OCI-LY7 (cell line): Measurements from ENCODE around the gene TECPR2. TPM values are rescaled to one million over a fixed set of nuclear protein-coding genes. Genes with fewer than 3 reads are reported as not detected.

ENCODE experiments used
- BruUV-seq: library from RNA; stranded (reverse); fragments of 400-500 nt; replicated peaks from 2 replicates; lab custom pipeline; 2021; lab: Mats Ljungman, UMichigan
- CTCF ChIA-PET: fragments of 300-600 bp; sonication (Branson Sonifier 250); formaldehyde crosslinking; loops from one replicate; lab custom pipeline; 2022; ENCODE audit warnings: antibody characterized with exemption; ENCODE audit not compliant: unreplicated experiment; lab: Charles Lee
- POLR2A ChIA-PET: fragments of 300-600 bp; sonication (Branson Sonifier 250); formaldehyde crosslinking; loops from one replicate; lab custom pipeline; 2022; ENCODE audit warnings: antibody characterized with exemption; lab: Charles Lee
- DNase-seq: peaks from one replicate; pipeline ENCODE4 v3.0.0-alpha.2; 2015; ENCODE audit warnings: low spot score
- H2AFZ ChIP-seq: fragments of 200-600 bp; sonication (generic), shearing (Covaris generic); 2 replicates; pipeline ENCODE4 v1.6.1; 2014; ENCODE audit warnings: mild to moderate bottlenecking, antibody characterized with exemption, low read length, moderate library complexity
- H3K27ac ChIP-seq: fragments of 200-600 bp; sonication (generic); 2 replicates; pipeline ENCODE4 v1.5.1; 2014; ENCODE audit warnings: mixed run types, low read depth, mild to moderate bottlenecking, moderate library complexity, low read length, inconsistent platforms; ENCODE audit not compliant: poor library complexity, severe bottlenecking
- H3K36me3 ChIP-seq: fragments of 200-600 bp; sonication (generic); 2 replicates; pipeline ENCODE4 v1.6.1; 2014; ENCODE audit warnings: mild to moderate bottlenecking, antibody characterized with exemption, low read length, moderate library complexity, mixed read lengths; ENCODE audit not compliant: insufficient read depth
- H3K4me1 ChIP-seq: fragments of 200-600 bp; sonication (generic); 2 replicates; pipeline ENCODE4 v1.5.1; 2014; ENCODE audit warnings: mild to moderate bottlenecking, low read length; ENCODE audit not compliant: insufficient read depth, poor library complexity, severe bottlenecking
- H3K4me2 ChIP-seq: fragments of 200-600 bp; sonication (generic); 2 replicates; pipeline ENCODE4 v1.6.1; 2014; ENCODE audit warnings: mild to moderate bottlenecking, low read length
- H3K4me3 ChIP-seq: fragments of 200-600 bp; sonication (generic); 2 replicates; pipeline ENCODE4 v1.5.1; 2014; ENCODE audit warnings: mild to moderate bottlenecking, low read depth, low read length; ENCODE audit not compliant: poor library complexity, severe bottlenecking
- H3K79me2 ChIP-seq: fragments of 200-600 bp; sonication (generic); 2 replicates; pipeline ENCODE4 v1.6.1; 2016; ENCODE audit warnings: low read depth, mild to moderate bottlenecking, low read length, moderate library complexity, mixed read lengths; ENCODE audit not compliant: insufficient read depth
- H3K9me2 ChIP-seq: fragments of 200-600 bp; sonication (generic); 2 replicates; pipeline ENCODE4 v1.6.1; 2016; ENCODE audit warnings: mild to moderate bottlenecking, low read length, mixed read lengths; ENCODE audit not compliant: insufficient read depth
- H3K9me3 ChIP-seq: fragments of 200-600 bp; sonication (generic); 2 replicates; pipeline ENCODE4 v1.6.1; 2014; ENCODE audit warnings: mild to moderate bottlenecking, mixed run types, low read length, mixed read lengths
- H4K20me1 ChIP-seq: fragments of 200-600 bp; sonication (generic); 2 replicates; pipeline ENCODE4 v1.6.1; 2014; ENCODE audit warnings: mild to moderate bottlenecking, antibody characterized with exemption, low read length, moderate library complexity, mixed read lengths; ENCODE audit not compliant: insufficient read depth
- CTCF ChIP-seq: fragments of 200-600 bp; sonication (generic); conservative IDR thresholded peaks from 2 replicates; pipeline ENCODE4 v1.5.1; 2014; ENCODE audit warnings: mild to moderate bottlenecking, antibody characterized with exemption, low read length, moderate library complexity, mixed read lengths
- EZH2phosphoT487 ChIP-seq: fragments of 200-600 bp; sonication (generic); IDR thresholded peaks from 2 replicates; pipeline ENCODE4 v1.6.1; 2018; ENCODE audit warnings: low read depth, borderline replicate concordance, mild to moderate bottlenecking, mixed run types, antibody characterized with exemption, low read length, moderate library complexity, mixed read lengths
- intact Hi-C: fragments of 100-400 bp; cut with micrococcal nuclease; formaldehyde crosslinking; loops from one replicate; pipeline ENCODE4 v1.10.0; 2022; ENCODE audit not compliant: unreplicated experiment
- total RNA-seq, 2 experiments: library from RNA; depleted of rRNA in 1 of 2; stranded (reverse); fragments of >200 nt in 1 of 2; shearing (Covaris generic) in 1 of 2; gene quantifications; 2 replicates each; pipeline ENCODE4 v1.2.3, GENCODE V29; 2014 to 2022

Gene TECPR2
- total RNA-seq, 2 experiments from 2014 or later = 5.3 to 12.7 TPM

GRCh38 chr14:102342238-102342637 is 20.5 kb upstream of the TECPR2 start:
- Histone ChIP-seq H3K36me3 (peaks cover 59% of the 10 kb centered on the region), H3K9me2 (no peaks in the 10 kb centered on the region), H3K27ac (no peak overlapping the region), H3K4me2 (no peak overlapping the region), H2AFZ (no peak overlapping the region), H3K4me3 (no peak overlapping the region), H4K20me1 (no peaks in the 10 kb centered on the region), H3K4me1 (no peaks in the 10 kb centered on the region), H3K9me3 (no peaks in the 10 kb centered on the region), H3K79me2 (no peaks in the 10 kb centered on the region)
- ChIA-PET CTCF (no interaction called here), POLR2A (no interaction called here)
- intact Hi-C loops = no loop called here
- TF ChIP-seq EZH2phosphoT487 (no peak), CTCF (no peak)
- no TSS peak for BruUV-seq
- no peak for DNase-seq

DNA sequence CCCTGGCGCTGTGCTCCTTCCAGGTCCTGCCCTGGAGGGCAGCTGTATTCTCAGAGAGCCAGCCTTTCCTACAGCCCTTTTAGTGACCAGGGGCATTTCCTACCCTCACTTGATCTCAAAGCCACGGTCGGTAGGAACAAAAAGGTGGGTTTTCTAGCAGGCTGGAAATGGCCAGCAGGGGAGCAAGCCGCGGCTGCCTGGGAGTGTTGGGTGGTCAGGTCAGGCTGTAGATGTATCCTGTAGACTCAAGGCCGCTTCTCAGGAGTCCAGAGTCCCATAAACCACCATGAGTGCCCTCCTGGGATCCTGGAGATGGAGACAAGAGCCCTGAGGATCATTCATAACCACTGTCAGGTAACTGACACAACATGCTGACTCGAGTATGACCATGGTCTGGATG is 18.7 kb upstream of the TECPR2 start:
- no peak for DNase-seq
- Histone ChIP-seq H2AFZ (no peak overlapping the region), H3K4me3 (no peak overlapping the region), H3K4me1 (no peaks in the 10 kb centered on the region), H4K20me1 (no peaks in the 10 kb centered on the region), H3K36me3 (peaks cover 61% of the 10 kb centered on the region), H3K27ac (no peak overlapping the region), H3K9me2 (no peaks in the 10 kb centered on the region), H3K9me3 (no peaks in the 10 kb centered on the region), H3K4me2 (no peak overlapping the region), H3K79me2 (no peaks in the 10 kb centered on the region)
- no TSS peak for BruUV-seq
- intact Hi-C loops = no loop called here
- ChIA-PET POLR2A (no interaction called here), CTCF (no interaction called here)
- no peak for TF ChIP-seq EZH2phosphoT487
- TF ChIP-seq CTCF = no peak

- no peak overlapping the region for H3K4me2 ChIP-seq
- no peaks in the 10 kb centered on the region for H3K4me1 ChIP-seq
- ChIA-PET CTCF (no interaction called here), POLR2A (no interaction called here)
- H3K36me3 ChIP-seq = peaks cover 63% of the 10 kb centered on the region
- H3K79me2 ChIP-seq = no peaks in the 10 kb centered on the region
- no peaks in the 10 kb centered on the region for H3K9me3 ChIP-seq
- no peak for TF ChIP-seq CTCF
- TF ChIP-seq EZH2phosphoT487 = no peak
- H3K9me2 ChIP-seq = no peaks in the 10 kb centered on the region
- H2AFZ ChIP-seq = no peak overlapping the region
- no peak overlapping the region for H3K4me3 ChIP-seq
- no peak for DNase-seq
- intact Hi-C loops = no loop called here
- no peak overlapping the region for H3K27ac ChIP-seq
- BruUV-seq = no TSS peak
- H4K20me1 ChIP-seq = no peaks in the 10 kb centered on the region
These were observed 18.3 kb upstream of the TECPR2 start for GRCh38 chr14:102344485-102344884.
